ENCODE measurements around the gene CSNK1A1L.

The CSNK1A1L gene

GRCh38 chr13:37094840-37095239, 10.6 kb downstream of the CSNK1A1L start:
- Histone ChIP-seq H3K9me3 (ENCODE audit: insufficient read depth, low read length) (no peaks in the 10 kb centered on the region), H3K36me3 (ENCODE audit: low read length) (no peaks in the 10 kb centered on the region), H3K9ac (ENCODE audit: low read length) (no peak overlapping the region), H3F3A (ENCODE audit: insufficient read depth) (no peaks in the 10 kb centered on the region), H3K79me2 (ENCODE audit: insufficient read depth, low read length) (no peaks in the 10 kb centered on the region), H3K4me3 (ENCODE audit: insufficient read depth, low read length, poor library complexity, severe bottlenecking) (no peak overlapping the region), H3K27ac (ENCODE audit: low read depth, low read length) (no peak overlapping the region), H2AFZ (ENCODE audit: low read depth, low read length, severe bottlenecking) (no peak overlapping the region), H3K4me2 (ENCODE audit: low read depth, low read length, poor library complexity, severe bottlenecking) (no peak overlapping the region), H3K9me2 (replicated peaks; ENCODE audit: insufficient read depth, low read length) (no peaks in the 10 kb centered on the region), H4K20me1 (ENCODE audit: low read depth, low read length) (no peaks in the 10 kb centered on the region), H3K27me3 (ENCODE audit: low read length) (no peaks in the 10 kb centered on the region)
- no peak for TF ChIP-seq CTCF (IDR thresholded peaks at IDR 0.05; ENCODE audit: insufficient read depth, low read length, poor library complexity, severe bottlenecking)
- no peak for TF ChIP-seq EZH2phosphoT487 (conservative IDR thresholded peaks at IDR 0.05; ENCODE audit: low read length)

- Histone ChIP-seq H4K20me1 (ENCODE audit: low read depth, low read length) (no peaks in the 10 kb centered on the region), H3K27ac (ENCODE audit: low read depth, low read length) (no peak overlapping the region), H3K36me3 (ENCODE audit: low read length) (no peaks in the 10 kb centered on the region), H3K4me2 (ENCODE audit: low read depth, low read length, poor library complexity, severe bottlenecking) (no peak overlapping the region), H3K9ac (ENCODE audit: low read length) (no peak overlapping the region), H3K4me3 (ENCODE audit: insufficient read depth, low read length, poor library complexity, severe bottlenecking) (no peak overlapping the region), H3K9me3 (ENCODE audit: insufficient read depth, low read length) (no peaks in the 10 kb centered on the region), H3K79me2 (ENCODE audit: insufficient read depth, low read length) (no peaks in the 10 kb centered on the region), H2AFZ (ENCODE audit: low read depth, low read length, severe bottlenecking) (no peak overlapping the region), H3K9me2 (replicated peaks; ENCODE audit: insufficient read depth, low read length) (no peaks in the 10 kb centered on the region), H3K27me3 (ENCODE audit: low read length) (no peaks in the 10 kb centered on the region), H3F3A (ENCODE audit: insufficient read depth) (no peaks in the 10 kb centered on the region)
- no peak for TF ChIP-seq EZH2phosphoT487 (conservative IDR thresholded peaks at IDR 0.05; ENCODE audit: low read length)
- no peak for TF ChIP-seq CTCF (IDR thresholded peaks at IDR 0.05; ENCODE audit: insufficient read depth, low read length, poor library complexity, severe bottlenecking)
These were observed 11.4 kb downstream of the CSNK1A1L start for GRCh38 chr13:37094099-37094498.

GRCh38 chr13:37091835-37092234, 13.6 kb downstream of the CSNK1A1L start:
- Histone ChIP-seq H3F3A (ENCODE audit: insufficient read depth) (no peaks in the 10 kb centered on the region), H3K27ac (ENCODE audit: low read depth, low read length) (no peak overlapping the region), H4K20me1 (ENCODE audit: low read depth, low read length) (no peaks in the 10 kb centered on the region), H3K9me3 (ENCODE audit: insufficient read depth, low read length) (no peaks in the 10 kb centered on the region), H3K4me2 (ENCODE audit: low read depth, low read length, poor library complexity, severe bottlenecking) (no peak overlapping the region), H3K79me2 (ENCODE audit: insufficient read depth, low read length) (no peaks in the 10 kb centered on the region), H3K9ac (ENCODE audit: low read length) (no peak overlapping the region), H3K9me2 (replicated peaks; ENCODE audit: insufficient read depth, low read length) (no peaks in the 10 kb centered on the region), H2AFZ (ENCODE audit: low read depth, low read length, severe bottlenecking) (no peak overlapping the region), H3K27me3 (ENCODE audit: low read length) (no peaks in the 10 kb centered on the region), H3K36me3 (ENCODE audit: low read length) (no peaks in the 10 kb centered on the region), H3K4me3 (ENCODE audit: insufficient read depth, low read length, poor library complexity, severe bottlenecking) (no peak overlapping the region)
- TF ChIP-seq CTCF (IDR thresholded peaks at IDR 0.05; ENCODE audit: insufficient read depth, low read length, poor library complexity, severe bottlenecking) (no peak), EZH2phosphoT487 (conservative IDR thresholded peaks at IDR 0.05; ENCODE audit: low read length) (no peak)
